H1 (cell line): ENCODE measurements around the gene RGS3. TPM values are rescaled to one million over a fixed set of nuclear protein-coding genes. Genes with fewer than 3 reads are reported as not detected.

Source experiments
- CTCF ChIA-PET: fragments of 300-600 bp; sonication (Branson Sonifier 250); formaldehyde crosslinking; loops from one replicate; lab custom pipeline; 2021; ENCODE audit not compliant: partially characterized antibody; lab: Charles Lee
- POLR2A ChIA-PET: fragments of 300-600 bp; sonication (Branson Sonifier 250); formaldehyde crosslinking; loops from one replicate; lab custom pipeline; 2021; ENCODE audit warnings: inconsistent platforms; ENCODE audit not compliant: partially characterized antibody; lab: Charles Lee
- DNase-seq, 2 experiments: peaks; one replicate each; pipeline versions ENCODE4 v3.0.0 to v3.0.0-alpha.2; 2010 to 2022; ENCODE audit warnings: low spot score in 2 of 2, low read depth in 1 of 2, mixed read lengths in 1 of 2
- FAIRE-seq: peaks from 2 replicates; lab custom pipeline; 2011; peaks lifted over from hg19 to GRCh38; lab: Jason Lieb, UNC
- H2AFZ ChIP-seq: 2 replicates; pipeline ENCODE4 v1.8.1; 2012; ENCODE audit warnings: low read length, inconsistent platforms
- H2AK5ac ChIP-seq: 2 replicates; pipeline ENCODE4 v1.6.1; 2013; ENCODE audit warnings: low read depth, low read length
- H2BK120ac ChIP-seq: replicated peaks from 2 replicates; pipeline ENCODE3; 2013; ENCODE audit warnings: low read depth, low read length, inconsistent platforms
- H2BK12ac ChIP-seq: 2 replicates; pipeline ENCODE4 v1.6.1; 2013; ENCODE audit warnings: low read depth, low read length
- H2BK15ac ChIP-seq: 2 replicates; pipeline ENCODE4 v1.6.1; 2013; ENCODE audit warnings: low read length
- H2BK20ac ChIP-seq: 2 replicates; pipeline ENCODE4 v1.6.1; 2013; ENCODE audit warnings: low read length
- H2BK5ac ChIP-seq: 2 replicates; pipeline ENCODE4 v1.6.1; 2013; ENCODE audit warnings: low read depth, low read length
- H3K14ac ChIP-seq: 2 replicates; pipeline ENCODE4 v1.6.1; 2013; ENCODE audit warnings: inconsistent platforms; ENCODE audit not compliant: insufficient read length
- H3K18ac ChIP-seq: 2 replicates; pipeline ENCODE4 v1.6.1; 2013; ENCODE audit warnings: low read length; ENCODE audit errors: extremely low read depth
- H3K23ac ChIP-seq: 2 replicates; pipeline ENCODE4 v1.6.1; 2013; ENCODE audit warnings: inconsistent platforms; ENCODE audit not compliant: insufficient read length
- H3K23me2 ChIP-seq: 2 replicates; pipeline ENCODE4 v1.6.1; 2013; ENCODE audit warnings: low read depth, low read length
- H3K27ac ChIP-seq: 2 replicates; pipeline ENCODE4 v1.6.1; 2011; ENCODE audit warnings: low read depth, low read length, inconsistent platforms
- H3K27me3 ChIP-seq, 4 experiments: replicated peaks in 1 of 4; 1 replicate in 1 of 4; 2 replicates in 3 of 4; pipeline versions ENCODE4 v1.6.1 to v1.8.1; 2011 to 2013; ENCODE audit warnings: low read length in 3 of 4, mild to moderate bottlenecking in 3 of 4, inconsistent platforms in 2 of 4, mixed read lengths in 2 of 4, moderate library complexity in 1 of 4; ENCODE audit not compliant: control insufficient read depth in 3 of 4, insufficient read depth in 3 of 4; ENCODE audit errors: extremely low read depth in 1 of 4
- H3K36me3 ChIP-seq, 4 experiments: 2 replicates each; pipeline versions ENCODE4 v1.6.1 to v1.8.1; 2011 to 2013; ENCODE audit warnings: mild to moderate bottlenecking in 4 of 4, low read length in 3 of 4, moderate library complexity in 2 of 4, control low read depth in 1 of 4, inconsistent platforms in 1 of 4; ENCODE audit not compliant: insufficient read depth in 4 of 4, control insufficient read depth in 2 of 4
- H3K4ac ChIP-seq: replicated peaks from 2 replicates; pipeline ENCODE3; 2013; ENCODE audit warnings: low read length, low read depth, mixed read lengths, inconsistent platforms; ENCODE audit not compliant: insufficient read length
- H3K4me1 ChIP-seq, 4 experiments: replicated peaks in 1 of 4; 1 replicate in 1 of 4; 2 replicates in 3 of 4; pipeline versions ENCODE4 v1.6.1 to v1.8.1; 2011 to 2013; ENCODE audit warnings: low read length in 3 of 4, inconsistent platforms in 2 of 4, mixed read lengths in 1 of 4; ENCODE audit not compliant: insufficient read depth in 4 of 4, control insufficient read depth in 3 of 4
- H3K4me2 ChIP-seq, 2 experiments: 2 replicates each; pipeline versions ENCODE4 v1.6.1 to v1.8.1; 2011 to 2013; ENCODE audit warnings: low read depth in 2 of 2, low read length in 2 of 2, control low read depth in 1 of 2, inconsistent platforms in 1 of 2, mild to moderate bottlenecking in 1 of 2; ENCODE audit not compliant: insufficient read depth in 1 of 2
- H3K4me3 ChIP-seq, 4 experiments: fragments of 200-600, 300-600 bp in 1 of 4; sonication (generic), shearing (Covaris generic), sonication (Bioruptor Twin) in 1 of 4; 2 replicates each; pipeline versions ENCODE4 v1.5.1 to v1.8.1; 2011 to 2016; ENCODE audit warnings: low read length in 4 of 4, low read depth in 3 of 4, control low read depth in 2 of 4, inconsistent platforms in 2 of 4, mild to moderate bottlenecking in 2 of 4, mixed read lengths in 1 of 4, moderate library complexity in 1 of 4; ENCODE audit not compliant: insufficient read depth in 2 of 4; ENCODE audit errors: extremely low read depth in 1 of 4
- H3K56ac ChIP-seq: replicated peaks from 2 replicates; pipeline ENCODE3; 2013; ENCODE audit warnings: low read depth, mild to moderate bottlenecking, mixed read lengths, low read length, inconsistent platforms; ENCODE audit not compliant: insufficient read length
- H3K79me1 ChIP-seq: 2 replicates; pipeline ENCODE4 v1.6.1; 2013; ENCODE audit warnings: low read depth, low read length, control low read depth
- H3K79me2 ChIP-seq, 2 experiments: 2 replicates each; pipeline versions ENCODE4 v1.6.1 to v1.8.1; 2012 to 2013; ENCODE audit warnings: low read length in 2 of 2, mild to moderate bottlenecking in 2 of 2, inconsistent platforms in 1 of 2; ENCODE audit not compliant: insufficient read depth in 2 of 2, control insufficient read depth in 1 of 2
- H3K9ac ChIP-seq, 4 experiments: replicated peaks in 1 of 4; 1 replicate in 1 of 4; 2 replicates in 3 of 4; pipeline versions ENCODE4 v1.6.1 to v1.8.1; 2011 to 2013; ENCODE audit warnings: low read depth in 3 of 4, low read length in 3 of 4, control low read depth in 2 of 4, mild to moderate bottlenecking in 2 of 4, moderate library complexity in 2 of 4, inconsistent platforms in 1 of 4; ENCODE audit errors: extremely low read depth in 1 of 4
- H3K9me3 ChIP-seq, 2 experiments: 2 replicates each; pipeline versions ENCODE4 v1.6.1 to v1.8.1; 2012 to 2013; ENCODE audit warnings: mild to moderate bottlenecking in 2 of 2, moderate library complexity in 2 of 2, control low read depth in 1 of 2, inconsistent platforms in 1 of 2, low read depth in 1 of 2, low read length in 1 of 2, mixed read lengths in 1 of 2; ENCODE audit not compliant: insufficient read depth in 2 of 2
- H4K20me1 ChIP-seq, 2 experiments: replicated peaks in 1 of 2; 2 replicates each; pipeline versions ENCODE3 to v1.8.1; 2011 to 2013; ENCODE audit warnings: inconsistent platforms in 2 of 2, low read length in 2 of 2, mild to moderate bottlenecking in 1 of 2; ENCODE audit not compliant: insufficient read depth in 2 of 2, control insufficient read depth in 1 of 2
- H4K5ac ChIP-seq: 2 replicates; pipeline ENCODE4 v1.6.1; 2013; ENCODE audit warnings: low read length, low read depth, mixed read lengths, inconsistent platforms; ENCODE audit not compliant: insufficient read length
- H4K8ac ChIP-seq: 2 replicates; pipeline ENCODE4 v1.8.0; 2013; ENCODE audit warnings: mild to moderate bottlenecking, moderate library complexity, low read length, inconsistent platforms; ENCODE audit not compliant: insufficient read depth; ENCODE audit errors: extremely low read depth
- H4K91ac ChIP-seq: replicated peaks from 2 replicates; pipeline ENCODE3; 2013; ENCODE audit warnings: low read length, mixed read lengths, inconsistent platforms; ENCODE audit not compliant: insufficient read length
- ATF2 ChIP-seq: IDR thresholded peaks from 2 replicates; pipeline ENCODE4 v1.6.1; 2012; ENCODE audit warnings: low read length, inconsistent platforms
- CHD1 ChIP-seq: IDR thresholded peaks from 2 replicates; pipeline ENCODE4 v1.6.1; 2012; ENCODE audit warnings: low read depth, low read length, improper control_type of control experiment
- CREB1 ChIP-seq: IDR thresholded peaks from 2 replicates; pipeline ENCODE4 v1.6.1; 2012; ENCODE audit warnings: inconsistent platforms
- GTF2F1 ChIP-seq: IDR thresholded peaks from 2 replicates; pipeline ENCODE4 v1.6.1; 2012; ENCODE audit warnings: low read depth, low read length, improper control_type of control experiment, borderline replicate concordance
- HDAC2 ChIP-seq, 2 experiments: fragments of 300-600 bp in 1 of 2; sonication (generic) in 1 of 2; IDR thresholded peaks; 2 replicates each; pipeline ENCODE4 v1.6.1; 2011 to 2012; ENCODE audit warnings: low read depth in 2 of 2, low read length in 2 of 2, mild to moderate bottlenecking in 2 of 2, moderate library complexity in 2 of 2, borderline replicate concordance in 1 of 2, inconsistent platforms in 1 of 2
- RFX5 ChIP-seq: IDR thresholded peaks from 2 replicates; pipeline ENCODE4 v1.6.1; 2011; ENCODE audit warnings: low read depth, low read length, improper control_type of control experiment, borderline replicate concordance
- RXRA ChIP-seq: IDR thresholded peaks from 2 replicates; pipeline ENCODE4 v1.6.1; 2011; ENCODE audit warnings: low read depth, mild to moderate bottlenecking, low read length, moderate library complexity; ENCODE audit not compliant: insufficient read depth
- WGBS, 2 experiments: shearing (Covaris generic) in 1 of 2; methylation state at CpG; one replicate each; pipeline versions ENCODE4 v1.1.6 to v1.1.7; 2013 to 2015; ENCODE audit warnings: low lambda C conversion rate in 2 of 2, mixed read lengths in 2 of 2, inconsistent platforms in 1 of 2, low coverage in 1 of 2, missing lambda C conversion rate in 1 of 2; ENCODE audit not compliant: insufficient replicate concordance in 2 of 2, insufficient coverage in 1 of 2, insufficient read length in 1 of 2; ENCODE audit errors: extremely low coverage in 1 of 2, missing lambda C conversion rate in 1 of 2; 5-methylcytosine and 5-hydroxymethylcytosine counted together
- polyA plus RNA-seq, 7 experiments: library from polyadenylated mRNA; depleted of rRNA in 3 of 7; stranded (reverse) in 5 of 7; unstranded in 2 of 7; fragments of >200 nt in 5 of 7; fragments of 200-250 nt in 2 of 7; gene quantifications; 1 replicate in 5 of 7; 2 replicates in 1 of 7; 4 replicates in 1 of 7; pipeline versions ENCODE4 v1.2.1 to v1.2.3, GENCODE V29; 2011 to 2013; ENCODE audit warnings: missing spikeins in 2 of 7, mixed read lengths in 2 of 7
- total RNA-seq: library from RNA; stranded (reverse); fragmentation: NEBNext Ultra II Directional; extraction: Animal tissue kit (Norgen Biotek cat#: 25700); gene quantifications from 2 replicates; pipeline ENCODE4 v1.2.1, GENCODE V29; 2021

Gene RGS3
- total and polyA plus RNA-seq, 2 of the 8 experiments (the other 6 are each of a cell fraction or from before 2014, with no cell fraction given) = 12.6 to 18.2 TPM

- TF ChIP-seq CHD1 = no peak
- TF ChIP-seq ATF2 = no peak
- TF ChIP-seq GTF2F1 = no peak
- TF ChIP-seq RXRA = no peak
- no peak for TF ChIP-seq RFX5
- TF ChIP-seq HDAC2 (IDR thresholded peaks at IDR 0.05; ENCODE audit: borderline replicate concordance in 1 of 2, low read depth in 2 of 2, low read length in 2 of 2) = no peak
- no peak for TF ChIP-seq CREB1
- FAIRE-seq = no peak
- no peak overlapping the region for H2BK120ac ChIP-seq
- H3K4me3 ChIP-seq = no peak overlapping the region
- no peak overlapping the region for H4K8ac ChIP-seq
- no peaks in the 10 kb centered on the region for H4K20me1 ChIP-seq
- DNase-seq = no peak
- CTCF ChIA-PET = interaction anchor here (1.3 to 10.2 kb wide), 7 partner anchors 10 to 67 kb away, joined by 3 to 67 read pairs (median 5); no protein-coding TSS in a partner anchor
- H3K56ac ChIP-seq = no peak overlapping the region
- H3K23ac ChIP-seq = no peak overlapping the region
- no peaks in the 10 kb centered on the region for H3K23me2 ChIP-seq
- H3K27ac ChIP-seq = no peak overlapping the region
- 86% methylated on average over 2 of the region's 2 CpGs; no CpG with 5 or more reads in 1 of the 2 experiments for WGBS, 2 experiments
- no peaks in the 10 kb centered on the region for H3K27me3 ChIP-seq
- no peak overlapping the region for H3K9ac ChIP-seq
- no peak overlapping the region for H2AK5ac ChIP-seq
- no peaks in the 10 kb centered on the region for H3K79me1 ChIP-seq
- no peaks in the 10 kb centered on the region for H3K79me2 ChIP-seq
- no peak overlapping the region for H3K4me2 ChIP-seq
- H3K4ac ChIP-seq = no peak overlapping the region
- no peak overlapping the region for H4K5ac ChIP-seq
- POLR2A ChIA-PET = no interaction called here
- no peak overlapping the region for H3K18ac ChIP-seq
- H2AFZ ChIP-seq = no peak overlapping the region
- H3K4me1 ChIP-seq = no peaks in the 10 kb centered on the region
- no peak overlapping the region for H3K14ac ChIP-seq
- no peak overlapping the region for H2BK5ac ChIP-seq
- H3K9me3 ChIP-seq = no peaks in the 10 kb centered on the region
- H2BK15ac ChIP-seq = no peak overlapping the region
- no peak overlapping the region for H2BK12ac ChIP-seq
- no peaks in the 10 kb centered on the region for H3K36me3 ChIP-seq
- H4K91ac ChIP-seq = no peak overlapping the region
- H2BK20ac ChIP-seq = no peak overlapping the region
Observed at GRCh38 chr9:113521693-113522255, 58.2 kb downstream of the RGS3 start.
